Measurements from ENCODE around the gene FAM83E.

FAM83E gene

DNA sequence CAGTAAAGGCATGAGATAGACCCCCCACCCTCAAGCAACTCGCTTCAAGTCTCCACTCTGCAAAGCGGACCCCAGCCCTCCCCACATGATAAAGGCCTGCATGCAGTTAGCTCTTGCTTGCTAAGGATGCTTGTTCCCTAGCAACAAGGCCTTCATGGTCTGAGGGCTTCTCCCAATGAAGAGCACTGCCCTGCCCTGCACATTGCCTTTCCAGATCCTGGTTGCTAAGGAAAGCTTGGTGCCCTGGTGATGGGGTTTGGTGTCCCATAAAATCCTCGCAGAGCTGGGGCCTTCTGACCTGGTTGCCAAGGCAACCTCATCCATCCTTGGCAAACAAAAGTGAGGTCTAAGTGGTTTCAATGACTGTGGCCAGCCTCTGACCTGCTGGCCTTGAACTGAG, 16.3 kb upstream of the FAM83E start:
- no peak for DNase-seq (ENCODE audit: low read depth)
- TF ChIP-seq, protein P1, sequence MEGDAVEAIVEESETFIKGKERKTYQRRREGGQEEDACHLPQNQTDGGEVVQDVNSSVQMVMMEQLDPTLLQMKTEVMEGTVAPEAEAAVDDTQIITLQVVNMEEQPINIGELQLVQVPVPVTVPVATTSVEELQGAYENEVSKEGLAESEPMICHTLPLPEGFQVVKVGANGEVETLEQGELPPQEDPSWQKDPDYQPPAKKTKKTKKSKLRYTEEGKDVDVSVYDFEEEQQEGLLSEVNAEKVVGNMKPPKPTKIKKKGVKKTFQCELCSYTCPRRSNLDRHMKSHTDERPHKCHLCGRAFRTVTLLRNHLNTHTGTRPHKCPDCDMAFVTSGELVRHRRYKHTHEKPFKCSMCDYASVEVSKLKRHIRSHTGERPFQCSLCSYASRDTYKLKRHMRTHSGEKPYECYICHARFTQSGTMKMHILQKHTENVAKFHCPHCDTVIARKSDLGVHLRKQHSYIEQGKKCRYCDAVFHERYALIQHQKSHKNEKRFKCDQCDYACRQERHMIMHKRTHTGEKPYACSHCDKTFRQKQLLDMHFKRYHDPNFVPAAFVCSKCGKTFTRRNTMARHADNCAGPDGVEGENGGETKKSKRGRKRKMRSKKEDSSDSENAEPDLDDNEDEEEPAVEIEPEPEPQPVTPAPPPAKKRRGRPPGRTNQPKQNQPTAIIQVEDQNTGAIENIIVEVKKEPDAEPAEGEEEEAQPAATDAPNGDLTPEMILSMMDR (IDR thresholded peaks at IDR 0.05; ENCODE audit: low read length, missing control alignments), result no peak
- H3K4me3 ChIP-seq (replicated peaks; ENCODE audit: low read depth, low read length), result peak overlapping the region; percentile 21

GRCh38 chr19:48630296-48631063, 15.6 kb upstream of the FAM83E start:
- peak overlapping the region; percentile 21 for H3K4me3 ChIP-seq (replicated peaks; ENCODE audit: low read depth, low read length)
- TF ChIP-seq, protein P1 (IDR thresholded peaks at IDR 0.05; ENCODE audit: low read length, missing control alignments), result peak; percentile 26
- peak; percentile 80 for DNase-seq (ENCODE audit: low read depth)

DNA sequence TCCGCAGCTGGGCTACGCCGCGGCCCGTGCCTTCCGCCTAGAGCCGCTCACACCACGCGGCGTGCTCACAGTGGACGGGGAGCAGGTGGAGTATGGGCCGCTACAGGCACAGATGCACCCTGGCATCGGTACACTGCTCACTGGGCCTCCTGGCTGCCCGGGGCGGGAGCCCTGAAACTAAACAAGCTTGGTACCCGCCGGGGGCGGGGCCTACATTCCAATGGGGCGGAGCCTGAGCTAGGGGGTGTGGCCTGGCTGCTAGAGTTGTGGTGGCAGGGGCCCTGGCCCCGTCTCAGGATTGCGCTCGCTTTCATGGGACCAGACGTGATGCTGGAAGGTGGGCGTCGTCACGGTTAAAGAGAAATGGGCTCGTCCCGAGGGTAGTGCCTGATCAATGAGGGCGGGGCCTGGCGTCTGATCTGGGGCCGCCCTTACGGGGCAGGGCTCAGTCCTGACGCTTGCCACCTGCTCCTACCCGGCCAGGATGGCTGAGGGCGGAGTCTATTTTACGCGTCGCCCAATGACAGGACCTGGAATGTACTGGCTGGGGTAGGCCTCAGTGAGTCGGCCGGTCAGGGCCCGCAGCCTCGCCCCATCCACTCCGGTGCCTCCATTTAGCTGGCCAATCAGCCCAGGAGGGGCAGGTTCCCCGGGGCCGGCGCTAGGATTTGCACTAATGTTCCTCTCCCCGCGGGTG, 14.9 kb upstream of the FAM83E start:
- peak overlapping the region; percentile 8 for H3K4me3 ChIP-seq (replicated peaks; ENCODE audit: low read depth, low read length)
- TF ChIP-seq, protein P1 (IDR thresholded peaks at IDR 0.05; ENCODE audit: low read length, missing control alignments), result no peak
- DNase-seq (ENCODE audit: low read depth), result peak; percentile 78

DNA sequence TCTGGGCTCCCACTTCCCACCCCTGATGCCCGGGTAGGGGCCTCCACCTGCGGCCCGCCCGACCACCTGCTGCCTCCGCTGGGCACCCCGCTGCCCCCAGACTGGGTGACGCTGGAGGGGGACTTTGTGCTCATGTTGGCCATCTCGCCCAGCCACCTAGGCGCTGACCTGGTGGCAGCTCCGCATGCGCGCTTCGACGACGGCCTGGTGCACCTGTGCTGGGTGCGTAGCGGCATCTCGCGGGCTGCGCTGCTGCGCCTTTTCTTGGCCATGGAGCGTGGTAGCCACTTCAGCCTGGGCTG, 14.4 kb upstream of the FAM83E start:
- no peak overlapping the region for H3K4me3 ChIP-seq (replicated peaks; ENCODE audit: low read depth, low read length)
- TF ChIP-seq, protein P1 (IDR thresholded peaks at IDR 0.05; ENCODE audit: low read length, missing control alignments), result no peak
- DNase-seq (ENCODE audit: low read depth), result no peak

GRCh38 chr19:48628486-48629296, 13.8 kb upstream of the FAM83E start:
- no peak for DNase-seq (ENCODE audit: low read depth)
- TF ChIP-seq, protein P1 (IDR thresholded peaks at IDR 0.05; ENCODE audit: low read length, missing control alignments), result no peak
- no peak overlapping the region for H3K4me3 ChIP-seq (replicated peaks; ENCODE audit: low read depth, low read length)

GRCh38 chr19:48627865-48628314, 13.0 kb upstream of the FAM83E start:
- DNase-seq (ENCODE audit: low read depth), result no peak
- TF ChIP-seq, protein P1 (IDR thresholded peaks at IDR 0.05; ENCODE audit: low read length, missing control alignments), result no peak
- H3K4me3 ChIP-seq (replicated peaks; ENCODE audit: low read depth, low read length), result no peak overlapping the region
